Measurements from ENCODE around the gene SCMH1.

SCMH1 gene

GRCh38 chr1:41003640-41004220 lies 238.4 kb downstream of the SCMH1 start:
- DNase-seq (ENCODE audit: low read depth in 2 of 2) = peak; percentile 73 to 75

- no peak for DNase-seq (ENCODE audit: low read depth in 2 of 2)
Measured at GRCh38 chr1:41003127-41003639, 238.9 kb downstream of the SCMH1 start.

GRCh38 chr1:40998668-40999067 lies 243.4 kb downstream of the SCMH1 start:
- DNase-seq (ENCODE audit: low read depth in 2 of 2) = no peak

- no peak for DNase-seq (ENCODE audit: low read depth in 2 of 2)
Measured at GRCh38 chr1:40997096-40997495, 245.0 kb downstream of the SCMH1 start.

- no peak for DNase-seq (ENCODE audit: low read depth in 2 of 2)
Measured at GRCh38 chr1:40989066-40989465, 253.0 kb downstream of the SCMH1 start.

GRCh38 chr1:40988280-40988679 lies 253.8 kb downstream of the SCMH1 start:
- DNase-seq (ENCODE audit: low read depth in 2 of 2) = no peak

- no peak for DNase-seq (ENCODE audit: low read depth in 2 of 2)
Measured at GRCh38 chr1:40987439-40988276, 254.4 kb downstream of the SCMH1 start.

- DNase-seq (ENCODE audit: low read depth in 2 of 2) = no peak
Measured at GRCh38 chr1:40986956-40987355, 255.2 kb downstream of the SCMH1 start.

- DNase-seq (ENCODE audit: low read depth in 2 of 2) = no peak
Measured at GRCh38 chr1:40986328-40986783, 255.8 kb downstream of the SCMH1 start.

- no peak for DNase-seq (ENCODE audit: low read depth in 2 of 2)
Measured at GRCh38 chr1:40985875-40986274, 256.2 kb downstream of the SCMH1 start.

GRCh38 chr1:40985161-40985560 lies 256.9 kb downstream of the SCMH1 start:
- no peak for DNase-seq (ENCODE audit: low read depth in 2 of 2)

GRCh38 chr1:40984531-40984930 lies 257.6 kb downstream of the SCMH1 start:
- no peak for DNase-seq (ENCODE audit: low read depth in 2 of 2)

GRCh38 chr1:40984066-40984465 lies 258.0 kb downstream of the SCMH1 start:
- DNase-seq (ENCODE audit: low read depth in 2 of 2) = no peak

- no peak for DNase-seq (ENCODE audit: low read depth in 2 of 2)
Measured at GRCh38 chr1:40983286-40983685, 258.8 kb downstream of the SCMH1 start.

GRCh38 chr1:40982721-40983120 lies 259.4 kb downstream of the SCMH1 start:
- no peak for DNase-seq (ENCODE audit: low read depth in 2 of 2)

- DNase-seq (ENCODE audit: low read depth in 2 of 2) = no peak
Measured at GRCh38 chr1:40981691-40982448, 260.2 kb downstream of the SCMH1 start.

GRCh38 chr1:40980453-40981121 lies 261.5 kb downstream of the SCMH1 start:
- DNase-seq (ENCODE audit: low read depth in 2 of 2) = peak; percentile 29 to 37

- DNase-seq (ENCODE audit: low read depth in 2 of 2) = no peak
Measured at GRCh38 chr1:40980068-40980452, 262.0 kb downstream of the SCMH1 start.

GRCh38 chr1:40979241-40980067 lies 262.7 kb downstream of the SCMH1 start, which contains the start of gene CTPS1:
TSS of gene CTPS1 (plus strand) at chr1:40979696. CDS start at chr1:40983291, 3,595 bp downstream.
- DNase-seq (ENCODE audit: low read depth in 2 of 2) = peak; percentile 92 to 95

GRCh38 chr1:40978886-40979240 lies 263.2 kb downstream of the SCMH1 start:
- DNase-seq (ENCODE audit: low read depth in 2 of 2) = no peak

GRCh38 chr1:40977716-40978115 lies 264.4 kb downstream of the SCMH1 start:
- no peak for DNase-seq (ENCODE audit: low read depth in 2 of 2)
